ENCODE measurements around the gene PRMT7.

The PRMT7 gene

DNA sequence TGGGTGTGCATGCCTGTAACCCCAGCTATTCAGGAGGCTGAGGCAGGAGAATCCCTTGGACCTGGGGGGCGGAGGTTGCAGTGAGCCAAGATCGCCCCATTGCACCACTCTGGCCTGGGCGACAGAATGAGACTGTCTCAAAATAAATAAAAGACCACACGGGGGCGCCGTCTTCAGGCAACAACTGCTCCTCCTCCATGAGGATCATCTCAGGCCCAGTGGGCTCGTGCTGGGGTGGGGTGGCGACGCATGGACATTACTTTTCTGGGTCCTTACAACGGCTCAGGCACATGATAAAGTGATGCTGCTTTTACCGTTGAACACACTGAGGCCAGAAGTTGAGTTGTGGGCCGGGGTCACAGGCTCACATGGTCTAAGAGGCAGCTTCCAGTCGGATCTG is 56.2 kb downstream of the PRMT7 start:
- peak in 1 of 2 experiments; percentile 25 for DNase-seq

DNA sequence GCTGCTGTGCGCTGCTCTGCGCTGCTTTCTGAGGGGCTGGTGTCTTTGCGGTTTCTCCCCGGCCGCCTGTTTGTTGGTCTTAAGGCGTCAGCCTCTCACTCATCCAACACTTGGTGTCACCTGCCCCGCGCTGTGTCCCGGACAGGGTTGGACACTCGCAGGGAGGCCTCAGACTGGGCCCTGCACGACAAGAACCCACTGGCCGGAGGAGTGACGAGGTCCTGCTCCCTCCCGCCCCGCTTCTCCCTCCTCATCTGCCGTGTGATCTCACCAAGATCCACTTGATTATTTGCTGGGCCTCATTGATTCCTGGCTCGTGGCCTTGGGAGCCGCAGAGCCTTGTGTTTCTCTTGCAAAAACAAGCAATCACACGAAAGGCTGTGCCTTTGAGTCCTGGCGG is 56.6 kb downstream of the PRMT7 start:
- DNase-seq: no peak

DNA sequence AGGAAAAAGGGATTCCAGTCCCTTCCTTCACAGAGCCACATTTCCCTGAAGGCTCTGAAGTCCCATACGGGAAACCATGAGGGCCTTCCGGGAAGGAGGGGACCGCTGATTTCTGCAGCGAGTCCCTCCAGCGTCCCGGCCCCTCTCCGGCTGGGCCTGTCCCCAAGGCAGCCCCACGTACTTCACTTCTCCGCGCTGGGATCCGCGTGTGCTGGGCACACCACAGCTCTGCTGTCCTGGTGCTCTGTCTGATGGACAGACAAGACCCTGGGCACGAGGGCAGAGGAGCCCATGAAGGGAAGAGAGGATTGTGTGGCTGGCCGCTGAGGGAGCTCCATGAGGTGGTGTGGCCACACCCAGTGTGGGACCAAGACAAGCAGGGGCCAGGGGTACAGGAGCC is 57.1 kb downstream of the PRMT7 start:
- DNase-seq: no peak

DNA sequence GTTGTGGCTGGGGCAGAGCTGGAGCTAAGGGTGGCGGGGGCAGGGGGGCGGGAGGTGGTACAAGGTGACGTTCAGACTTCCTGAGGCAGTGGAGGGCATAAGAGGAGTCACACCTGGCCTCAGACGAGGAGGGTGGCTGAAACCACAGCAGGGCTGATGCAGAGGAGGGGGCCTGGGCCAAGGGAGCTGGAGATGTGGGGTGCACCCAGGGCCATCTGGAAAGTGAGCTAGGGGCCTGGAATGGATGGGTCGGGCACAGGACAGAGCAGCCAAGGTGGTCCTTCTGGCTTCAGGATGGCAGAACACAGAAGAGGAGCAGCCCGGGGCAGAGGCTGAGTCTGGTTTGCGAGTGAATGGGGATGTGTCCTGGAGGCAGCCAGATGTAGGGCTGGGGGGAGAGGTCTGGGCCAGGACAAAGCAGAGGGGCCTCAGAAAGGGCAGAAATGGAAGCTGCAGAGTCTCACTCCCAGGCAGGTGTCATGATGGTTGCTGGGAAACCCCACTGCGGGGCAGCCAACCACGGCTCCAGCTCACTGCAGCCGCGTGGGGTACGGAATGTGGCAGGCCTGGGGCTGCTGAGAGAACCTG is 57.6 kb downstream of the PRMT7 start:
- DNase-seq: no peak

DNA sequence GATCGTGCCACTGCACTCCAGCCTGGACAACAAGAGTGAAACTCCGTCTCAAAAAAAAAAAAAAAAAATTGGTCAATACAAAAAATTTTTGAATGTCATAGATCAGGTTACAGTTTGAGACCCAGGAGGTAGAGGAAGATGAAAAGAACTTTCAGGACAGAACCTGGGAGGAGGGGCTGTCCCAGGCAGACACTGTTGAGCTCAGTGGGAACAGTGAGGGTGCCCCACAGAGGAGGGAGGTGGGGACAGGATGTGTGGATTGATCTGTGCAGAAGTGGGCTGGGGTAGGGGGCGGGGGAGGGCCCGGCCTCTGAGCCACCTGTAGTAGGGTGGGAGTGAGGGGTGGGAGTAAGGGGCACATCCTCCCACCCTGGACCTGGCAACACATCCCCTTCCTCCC is 58.3 kb downstream of the PRMT7 start:
- DNase-seq: no peak

DNA sequence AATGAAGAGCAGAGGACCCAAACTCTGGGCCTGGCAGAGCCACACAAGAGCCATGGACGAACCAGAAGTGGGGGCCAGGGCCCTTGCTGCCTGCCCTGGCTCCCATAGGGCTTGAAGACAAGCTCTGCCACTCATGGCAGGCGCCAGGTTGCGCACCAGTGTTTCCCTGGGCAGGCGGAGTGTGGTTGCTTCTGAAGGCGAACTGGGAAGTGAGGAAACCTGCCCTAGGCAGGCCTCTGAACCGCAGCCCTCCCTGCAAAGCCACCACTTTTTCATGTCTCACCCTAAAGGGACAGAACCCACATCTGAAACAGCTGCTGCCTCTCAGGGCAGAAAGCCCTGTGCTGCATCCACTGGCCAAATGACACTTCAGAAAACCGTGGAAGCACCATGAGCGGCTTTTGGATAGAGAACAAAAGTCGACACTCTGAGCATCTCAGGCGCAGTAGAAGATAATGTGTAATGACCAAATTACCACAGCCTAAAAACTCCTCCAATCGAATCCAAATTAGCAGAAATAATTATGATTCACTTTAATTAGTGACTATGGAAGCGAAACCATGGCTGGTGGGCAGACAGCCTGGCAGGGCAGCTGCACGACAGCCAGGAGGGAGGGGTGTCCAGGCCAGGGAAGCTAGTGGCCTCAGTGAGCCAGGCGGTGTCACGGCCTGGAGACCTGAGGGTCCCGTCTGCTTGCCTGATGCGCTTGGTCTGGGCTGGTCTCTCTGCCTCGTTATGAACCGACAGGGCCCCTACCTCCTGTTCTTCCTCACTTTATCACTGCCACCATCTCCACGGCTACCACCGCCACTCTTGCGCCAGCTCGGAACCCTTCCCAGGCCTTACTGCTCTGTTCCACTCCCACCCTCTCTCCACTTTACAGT is 59.1 kb downstream of the PRMT7 start:
- DNase-seq: no peak

DNA sequence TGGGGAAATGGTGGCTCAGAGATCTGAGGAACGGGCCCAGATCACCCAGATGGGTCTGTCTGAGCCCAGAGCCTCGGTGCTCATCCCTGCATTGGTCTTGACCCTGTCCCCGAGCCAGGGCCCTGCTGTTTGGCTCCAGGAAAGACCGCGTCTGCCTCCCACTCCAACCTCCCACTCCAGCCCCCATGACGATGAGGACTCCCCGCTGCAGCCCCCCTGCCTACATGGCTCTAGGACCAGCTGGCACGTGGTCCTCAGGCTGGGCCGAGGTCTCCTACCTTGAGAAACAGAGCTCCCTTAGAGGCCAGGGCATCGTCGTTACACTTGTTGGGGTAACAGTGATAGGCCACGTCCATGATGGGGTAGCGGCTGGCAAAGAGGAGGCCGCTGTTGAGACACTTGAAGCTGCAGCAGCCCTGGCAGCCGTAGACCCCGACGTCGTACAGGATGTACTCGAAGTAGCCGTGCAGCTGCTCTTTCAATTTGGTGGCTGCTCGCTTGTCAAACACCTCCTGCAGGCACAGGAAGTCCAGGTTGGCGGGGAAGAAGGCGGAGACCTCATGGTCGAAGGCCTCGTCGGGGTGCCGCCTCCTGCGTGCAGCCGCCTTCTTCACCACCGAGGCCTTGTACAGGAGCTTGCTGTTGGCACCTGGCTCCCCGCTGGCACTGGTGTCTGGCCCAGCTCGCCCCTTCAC is 59.9 kb downstream of the PRMT7 start:
- no peak for DNase-seq

DNA sequence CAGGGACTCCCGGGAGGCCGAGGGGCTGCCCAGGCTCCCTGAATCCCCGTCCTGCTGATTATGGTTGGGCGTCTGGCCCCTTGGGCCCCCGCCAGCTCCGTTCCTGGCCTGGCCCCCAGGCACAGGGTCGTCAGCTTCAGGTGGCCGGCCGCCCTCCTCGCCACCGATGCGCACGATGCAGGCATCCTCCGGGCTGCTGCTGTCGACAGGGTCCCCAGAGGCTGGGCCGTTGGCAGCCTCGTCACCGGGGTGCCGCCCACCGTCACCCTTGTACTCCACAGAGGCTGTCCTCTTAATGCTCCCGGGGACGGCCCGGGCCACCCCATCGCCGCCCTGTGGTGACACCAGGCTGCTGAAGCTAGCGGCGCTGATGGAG is 60.4 kb downstream of the PRMT7 start:
- no peak for DNase-seq

DNA sequence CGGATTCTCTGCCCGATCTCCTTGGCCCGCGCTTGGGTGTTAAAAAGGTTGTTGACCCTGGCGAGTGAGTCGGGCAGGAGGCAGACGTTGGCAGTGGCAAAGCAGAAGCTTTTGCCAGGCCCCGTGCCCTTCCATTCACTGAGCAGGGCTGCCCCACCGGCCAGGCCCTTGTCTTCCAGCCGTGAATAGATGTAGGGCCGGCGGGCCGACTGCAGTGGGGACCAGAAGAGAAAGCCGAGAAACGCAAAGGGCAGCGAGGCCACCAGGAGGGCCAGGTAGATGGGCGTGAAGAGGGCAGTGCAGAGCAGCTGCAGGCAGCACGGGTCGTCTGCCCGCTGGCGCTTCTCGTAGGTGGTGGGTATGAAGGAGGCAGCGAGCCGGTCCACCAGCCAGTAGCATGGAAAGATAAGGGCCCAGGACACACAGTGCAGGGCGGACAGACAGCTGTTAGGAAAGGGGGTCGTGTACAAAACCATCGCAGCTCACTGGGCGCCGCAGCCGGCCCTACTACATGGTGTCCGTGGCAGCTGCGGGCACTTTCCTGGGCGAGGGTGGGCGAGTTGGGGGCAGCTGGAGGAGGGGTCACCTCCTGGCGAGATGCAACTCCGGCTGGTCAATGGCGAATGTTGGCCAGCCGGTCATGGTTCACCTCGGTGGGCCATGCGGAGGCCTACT is 61.0 kb downstream of the PRMT7 start:
- no peak for DNase-seq

DNA sequence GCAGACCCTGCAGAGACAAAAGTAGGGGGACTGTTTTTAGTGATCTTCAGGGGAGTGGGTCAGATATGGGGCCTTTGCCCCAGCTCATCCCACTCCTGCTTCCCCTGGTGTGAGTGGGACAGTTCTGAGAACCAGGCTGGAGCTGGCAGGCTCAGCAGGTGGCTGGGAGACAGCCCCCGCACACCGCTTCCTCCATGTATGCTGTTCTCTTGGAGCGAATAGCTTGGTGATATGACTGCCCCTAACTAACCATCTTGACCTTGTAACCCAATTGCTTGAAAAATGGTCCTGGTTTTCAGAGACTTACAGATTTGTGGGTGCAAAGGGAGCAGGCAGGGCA is 61.5 kb downstream of the PRMT7 start:
- DNase-seq: no peak

DNA sequence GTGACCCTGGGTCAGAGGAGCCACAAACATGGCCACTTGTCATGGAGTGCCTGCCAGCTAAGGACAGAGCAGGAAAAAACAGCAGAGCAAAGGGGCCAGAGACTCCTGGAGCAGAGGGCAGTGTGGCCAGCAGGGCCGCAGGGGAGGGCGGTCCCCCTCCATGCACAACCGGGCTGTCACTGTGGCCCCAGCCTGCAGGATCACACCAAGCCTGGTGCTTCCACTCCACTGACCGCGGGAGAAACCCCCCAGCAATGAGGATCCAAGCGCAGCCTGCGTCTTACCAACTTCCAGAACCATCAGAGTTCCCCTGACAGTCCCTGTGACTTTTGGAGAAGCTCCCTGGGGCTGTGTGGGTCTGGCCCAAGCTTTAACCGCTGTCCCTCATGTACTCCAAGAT is 62.0 kb downstream of the PRMT7 start:
- no peak for DNase-seq

DNA sequence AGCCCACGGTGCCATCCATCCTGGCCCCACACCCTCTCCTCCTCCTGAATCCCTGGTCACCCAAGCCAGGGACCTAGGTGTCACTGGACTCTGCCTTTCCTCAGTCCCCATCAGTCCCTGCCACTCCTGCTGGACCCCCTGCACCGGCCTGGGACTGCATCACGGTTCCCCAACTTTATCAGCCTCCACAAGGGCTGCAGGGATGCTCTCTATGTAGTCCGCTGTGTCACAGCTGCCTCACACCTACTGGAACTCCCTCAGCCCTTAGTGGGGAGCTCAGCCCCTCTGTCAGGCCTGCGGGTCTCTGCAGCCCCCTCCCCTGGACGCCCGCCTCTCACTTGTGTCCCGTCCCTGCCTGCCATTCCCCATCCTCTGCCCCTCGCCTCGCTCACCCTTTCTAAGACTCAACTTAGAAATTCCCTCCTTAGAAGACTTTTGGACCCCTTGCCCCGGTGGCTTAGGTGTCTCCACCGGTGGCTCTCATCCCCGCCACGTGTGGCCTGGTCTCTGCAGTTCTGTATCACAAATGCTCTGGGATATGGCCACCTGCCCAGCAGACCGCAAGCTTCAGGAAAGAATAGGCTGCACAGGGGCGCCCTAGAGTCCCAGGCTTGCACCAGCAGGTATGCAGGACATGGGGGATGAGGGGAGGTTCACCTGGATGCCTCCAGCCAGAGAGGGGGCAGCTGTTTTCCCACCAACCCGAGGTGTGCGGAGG is 62.9 kb downstream of the PRMT7 start:
- DNase-seq: no peak

DNA sequence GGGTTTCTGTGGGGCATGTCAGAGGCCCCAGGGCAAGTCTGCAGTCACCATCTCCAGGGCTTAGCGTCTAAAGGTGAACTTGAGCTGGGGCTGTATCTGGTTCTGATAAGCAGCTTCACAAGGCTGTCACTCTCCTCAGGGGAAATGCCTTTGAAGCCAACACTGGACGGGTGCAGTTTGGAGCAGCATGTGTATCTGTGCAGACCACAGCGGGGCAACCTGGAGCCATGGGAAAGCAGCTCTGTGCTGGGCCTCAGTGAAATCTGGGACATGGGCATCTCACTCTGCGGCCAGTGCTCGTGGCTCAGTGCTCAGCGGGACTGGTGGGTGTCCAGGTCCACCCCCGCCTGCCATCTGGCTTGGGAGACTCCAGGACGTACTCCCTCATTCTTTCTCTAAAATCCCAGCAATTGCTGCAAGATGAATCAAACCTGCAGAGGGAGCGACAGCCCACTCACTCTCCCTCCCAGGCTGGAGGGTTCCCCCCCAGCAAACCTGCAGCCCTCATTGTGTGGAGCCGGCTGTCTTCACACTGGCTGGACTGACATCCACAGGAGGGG is 63.5 kb downstream of the PRMT7 start:
- no peak for DNase-seq

DNA sequence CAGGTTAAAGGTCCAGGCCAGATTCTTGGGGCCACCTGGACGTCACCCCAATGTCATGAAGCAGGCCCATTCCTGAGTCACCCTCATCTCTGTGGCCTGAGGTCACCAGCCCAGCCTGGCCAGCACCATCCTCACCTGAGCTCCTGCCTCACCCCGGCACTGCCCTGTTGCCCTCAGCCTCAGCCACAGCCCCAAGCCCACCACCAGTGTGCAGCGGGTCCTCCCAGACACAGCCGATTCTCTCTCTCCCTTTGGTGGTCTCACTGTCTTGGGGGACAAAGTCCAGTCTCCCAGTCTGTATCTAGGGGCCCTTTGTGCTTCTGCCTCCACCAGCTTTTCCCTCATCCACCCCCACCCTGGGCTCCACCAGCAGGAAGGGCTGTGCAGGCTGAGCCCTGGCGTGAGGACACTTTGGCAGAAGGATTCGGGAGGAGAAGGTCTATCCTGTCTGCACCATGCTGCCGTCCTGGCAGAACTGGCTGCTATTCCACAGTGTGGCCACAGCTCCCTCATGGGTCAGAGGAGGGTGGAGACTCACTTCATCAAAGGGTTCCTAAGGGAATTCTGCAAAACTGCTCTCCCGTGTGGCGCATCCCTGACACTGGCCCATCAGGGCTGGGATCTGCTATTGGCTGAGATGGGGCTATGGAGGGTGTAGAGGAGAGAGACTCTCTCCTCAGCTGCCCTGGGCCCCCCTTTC is 64.3 kb downstream of the PRMT7 start:
- no peak for DNase-seq

DNA sequence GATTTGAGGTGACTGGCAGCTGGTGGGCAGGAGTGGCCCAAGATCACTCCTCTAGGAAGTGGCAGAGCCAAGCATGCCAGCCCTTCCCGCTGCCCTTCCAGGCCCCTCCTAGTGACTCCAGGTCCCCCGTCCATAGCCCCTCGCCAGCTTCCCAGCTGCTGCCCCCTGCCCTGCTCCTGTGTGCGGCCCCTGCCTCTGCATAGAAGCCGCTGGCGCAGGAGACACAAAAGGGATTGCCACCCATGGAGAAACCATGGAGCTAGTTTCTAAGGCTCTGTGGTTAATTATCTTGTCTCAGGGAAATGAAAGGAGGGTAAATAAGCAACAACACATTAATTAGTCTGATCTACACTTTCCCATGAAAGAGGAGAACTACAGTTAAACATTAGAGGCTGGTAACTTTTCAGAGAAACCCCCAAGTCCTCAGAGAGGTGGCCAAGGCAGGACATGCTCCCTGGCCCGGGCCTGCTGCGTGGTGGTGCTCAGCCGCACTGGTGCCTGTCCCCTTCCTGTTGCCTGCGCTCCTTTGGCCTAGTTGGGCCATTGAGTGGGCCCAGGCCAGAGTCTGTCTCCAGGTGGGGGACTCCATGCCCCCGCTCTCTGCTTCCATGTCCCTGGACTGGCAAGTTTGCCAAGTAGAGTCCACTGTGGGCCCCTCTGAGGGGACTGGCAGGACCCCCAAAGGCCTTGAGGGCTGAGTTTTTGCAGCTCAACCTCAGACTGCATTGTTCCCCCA is 65.2 kb downstream of the PRMT7 start:
- no peak for DNase-seq

DNA sequence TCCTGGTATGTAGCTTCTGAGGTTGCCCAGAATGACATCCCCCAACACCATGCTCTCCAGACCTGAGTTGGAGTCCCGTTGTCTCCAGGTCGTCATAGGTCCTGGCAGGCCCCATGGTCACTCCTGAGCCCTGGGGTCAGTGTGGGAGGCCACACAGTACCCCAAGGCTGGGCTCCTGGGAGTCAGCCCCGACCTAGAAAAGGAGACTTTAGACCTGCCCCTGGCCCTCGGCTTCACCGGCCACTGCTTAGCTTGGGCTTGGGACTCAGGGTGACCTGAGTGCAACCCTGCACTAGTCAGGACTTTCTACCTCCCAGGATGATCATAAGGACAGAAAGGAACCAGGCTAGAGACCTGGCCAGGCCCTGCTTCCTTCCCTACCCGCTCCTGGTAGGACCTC is 65.8 kb downstream of the PRMT7 start:
- DNase-seq: no peak

DNA sequence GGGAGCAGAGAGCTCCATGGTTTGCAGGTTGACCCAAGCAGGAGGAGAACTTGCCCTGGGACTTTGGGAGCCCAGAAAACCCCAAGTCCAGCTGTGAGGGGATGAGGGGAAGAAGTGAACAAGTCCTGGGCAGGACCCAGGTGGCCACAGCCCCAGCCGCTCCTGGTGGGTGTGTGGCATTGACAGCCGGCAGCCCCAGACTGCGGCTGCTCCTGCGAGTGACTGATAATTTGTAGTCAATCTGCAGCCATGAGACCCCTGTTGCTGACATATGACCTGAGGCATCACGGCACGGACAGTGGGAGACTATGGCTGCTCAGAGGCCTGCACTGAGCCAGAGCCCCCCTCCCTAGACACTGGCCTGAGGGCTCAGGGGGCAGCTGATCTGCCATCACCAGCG is 66.4 kb downstream of the PRMT7 start:
- no peak for DNase-seq

DNA sequence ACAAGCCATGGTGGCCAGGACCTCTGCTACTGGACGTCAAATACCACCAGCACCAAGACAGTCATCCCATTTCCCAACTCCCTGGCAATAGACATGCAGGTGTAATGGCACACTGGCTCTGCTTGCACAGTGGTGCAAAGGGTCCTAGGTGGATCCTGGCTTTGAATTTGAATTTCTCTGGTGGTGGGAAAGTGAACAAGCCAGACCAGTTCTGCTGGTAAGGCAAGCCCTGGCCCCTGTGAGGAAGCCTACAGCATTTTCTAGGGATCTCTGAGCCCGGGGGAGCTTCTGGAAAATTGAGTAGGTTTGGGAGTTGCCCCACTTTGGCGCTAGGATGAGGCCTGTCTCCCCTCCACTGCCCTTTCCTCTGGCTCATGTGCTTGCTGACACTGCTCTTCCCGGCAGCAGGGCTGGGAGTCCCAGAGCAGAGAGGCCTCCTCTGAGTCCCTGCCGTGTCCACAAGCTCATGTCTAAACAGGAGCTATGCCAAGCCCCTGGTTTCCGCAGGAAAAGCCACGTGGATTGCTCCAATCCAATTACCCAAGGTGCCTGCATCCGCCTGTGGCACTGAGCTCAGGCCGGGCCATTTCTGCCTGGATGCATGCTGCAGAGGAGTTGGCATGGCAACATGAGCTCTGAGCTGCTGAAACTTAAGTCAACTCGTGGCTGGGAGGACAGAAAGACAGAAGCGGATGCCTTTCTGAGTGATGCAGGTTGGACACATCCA is 67.0 kb downstream of the PRMT7 start:
- no peak for DNase-seq

DNA sequence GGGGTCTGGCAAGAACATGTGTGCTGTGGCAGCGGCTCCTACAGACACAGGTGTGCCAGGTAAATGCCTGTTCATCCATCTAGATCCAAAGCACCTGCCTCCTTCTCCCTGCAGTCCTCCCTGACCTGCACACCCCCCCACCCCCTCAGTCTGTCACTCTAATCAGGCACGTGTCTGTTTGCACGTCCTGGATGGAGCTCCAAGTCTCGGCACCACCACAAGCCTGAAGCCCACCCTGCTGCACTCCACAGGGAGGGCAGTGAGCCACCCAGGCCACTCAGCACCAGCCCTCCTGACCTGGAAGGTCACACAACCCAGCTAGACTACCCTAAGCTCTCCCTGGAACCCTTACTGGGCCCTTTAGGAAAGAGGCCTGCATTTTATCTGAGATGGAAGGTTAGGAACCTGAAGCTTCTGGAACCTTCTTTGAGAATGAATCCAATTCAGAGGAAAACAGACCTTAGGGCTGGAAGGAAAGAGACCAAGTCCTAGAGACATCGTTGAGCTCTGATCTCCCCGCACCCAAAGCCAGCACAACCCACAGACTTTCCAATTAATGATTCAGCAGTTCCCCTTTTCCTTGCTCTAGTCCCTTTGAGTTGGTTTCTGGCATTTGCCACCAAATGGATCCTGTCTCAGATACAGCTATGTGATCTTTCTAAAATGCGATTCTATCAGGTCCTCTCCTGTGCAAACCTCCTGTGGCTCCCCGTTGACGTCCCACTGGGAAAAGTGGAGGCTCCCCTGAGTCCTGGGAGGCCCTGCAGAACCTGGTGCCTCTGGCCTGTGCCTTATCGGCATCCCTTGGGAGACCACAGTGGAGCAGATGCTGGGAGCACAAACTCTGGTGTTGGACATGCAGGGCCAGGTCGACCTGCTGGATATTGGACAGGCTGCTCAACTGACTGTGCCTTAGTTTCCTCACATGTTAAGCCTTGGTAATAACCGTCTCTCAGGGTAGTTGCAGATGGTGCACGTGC is 67.9 kb downstream of the PRMT7 start:
- no peak for DNase-seq
